ENCODE results near the gene CKLF. TPM values are rescaled to one million over a fixed set of nuclear protein-coding genes. Genes with fewer than 3 reads are reported as not detected.

CKLF gene
- total RNA-seq, 4 donors from 2014 or later = 7.5 to 47.1 (median 22.2) TPM

GRCh38 chr16:66612422-66612821 is 60.0 kb downstream of the CKLF start:
- peaks cover 0 to 4% (median 0%) of the 10 kb centered on the region in 4 donors for H3K4me1 ChIP-seq
- no peaks in the 10 kb centered on the region for H3K9me3 ChIP-seq
- H3K36me3 ChIP-seq = peaks cover 0 to 55% (median 0%) of the 10 kb centered on the region in 3 donors
- TF ChIP-seq CTCF (IDR thresholded peaks at IDR 0.05) (no peak), POLR2A (IDR thresholded peaks at IDR 0.05) (no peak)
- H3K4me3 ChIP-seq = no peak overlapping the region
- no peaks in the 10 kb centered on the region for H3K27me3 ChIP-seq
- DNase-seq = no peak
- H3K27ac ChIP-seq = no peak overlapping the region

GRCh38 chr16:66614161-66614802 is 61.9 kb downstream of the CKLF start:
- H3K27ac ChIP-seq = no peak overlapping the region
- no peaks in the 10 kb centered on the region for H3K27me3 ChIP-seq
- H3K36me3 ChIP-seq = peaks cover 0 to 55% (median 0%) of the 10 kb centered on the region in 3 donors
- TF ChIP-seq POLR2A (IDR thresholded peaks at IDR 0.05) (no peak), CTCF (IDR thresholded peaks at IDR 0.05) (no peak)
- no peak for DNase-seq
- no peaks in the 10 kb centered on the region for H3K4me1 ChIP-seq
- no peaks in the 10 kb centered on the region for H3K9me3 ChIP-seq
- H3K4me3 ChIP-seq = no peak overlapping the region

Small RNAs within 50 kb of the gene (small RNA-seq; reads per million reads assigned to genes)
- gene CKLF-CMTM1 = 0 reads per million in 2 donors

Other genes with a start within 250 kb of the CKLF start
- gene CDH5, start 185.9 kb upstream of the CKLF start, total RNA-seq = 10 to 100 TPM in 3 of 4 donors, 1 to 10 TPM in 1; 5.3 to 28.1 (median 11.4) TPM
- gene BEAN1, start 125.3 kb upstream of the CKLF start, total RNA-seq = not detected
- gene TK2, start 2.5 kb upstream of the CKLF start, total RNA-seq = 10 to 100 TPM; 22.8 to 33.1 (median 27.1) TPM
- gene CMTM1, start 13.9 kb downstream of the CKLF start, total RNA-seq = 1 to 10 TPM in 3 of 4 donors, not detected in 1; 1.4 to 3.6 (median 2.1) TPM
- not detected for gene CMTM2, start 26.9 kb downstream of the CKLF start, total RNA-seq
- 10 to 100 TPM in 2 of 4 donors, 1 to 10 TPM in 2; 4.9 to 15.7 (median 11.3) TPM for gene CMTM3, start 52.1 kb downstream of the CKLF start, total RNA-seq
- gene CMTM4, start 144.2 kb downstream of the CKLF start, total RNA-seq = 100 to 1,000 TPM in 2 of 4 donors, 10 to 100 TPM in 2; 33.8 to 116 (median 101) TPM
- 100 to 1,000 TPM; 167 to 337 (median 206) TPM for gene DYNC1LI2, start 199.0 kb downstream of the CKLF start, total RNA-seq
- gene TERB1, start 249.0 kb downstream of the CKLF start, total RNA-seq = under 1 TPM in 1 of 4 donors, not detected in 3; 0.40 TPM